LNCaP clone FGC (cell line): ENCODE results near the gene TP53I11.
A peak's percentile ranks its signal among the peaks of the same experiment; 100 is the strongest.

Experiments
- DNase-seq: peaks from one replicate; pipeline ENCODE4 v3.0.0-alpha.2; 2011; ENCODE audit warnings: low read depth
- H3K4me3 ChIP-seq: 2 replicates; pipeline ENCODE4 v1.5.1; 2011; ENCODE audit warnings: mild to moderate bottlenecking, low read depth, low read length, control low read depth
- CTCF ChIP-seq: IDR thresholded peaks from 2 replicates; pipeline ENCODE4 v1.5.1; 2012; ENCODE audit warnings: mild to moderate bottlenecking; ENCODE audit not compliant: control insufficient read depth, insufficient read depth; ENCODE audit errors: extremely low read depth

TP53I11 gene

GRCh38 chr11:44912270-44912987 lies 38.3 kb downstream of the TP53I11 start:
- no peak for DNase-seq
- H3K4me3 ChIP-seq = no peak overlapping the region

GRCh38 chr11:44911029-44911814 lies 39.5 kb downstream of the TP53I11 start:
- peak; percentile 70 for TF ChIP-seq CTCF
- H3K4me3 ChIP-seq = no peak overlapping the region
- DNase-seq = peak; percentile 58

More at GRCh38 chr11:44912270-44912987, 38.3 kb downstream of the TP53I11 start:
- no peak for TF ChIP-seq CTCF

GRCh38 chr11:44910591-44910990 lies 40.1 kb downstream of the TP53I11 start:
- DNase-seq = no peak
- no peak overlapping the region for H3K4me3 ChIP-seq
- no peak for TF ChIP-seq CTCF

GRCh38 chr11:44909557-44909956 lies 41.1 kb downstream of the TP53I11 start:
- no peak for DNase-seq
- no peak for TF ChIP-seq CTCF
- H3K4me3 ChIP-seq = no peak overlapping the region

GRCh38 chr11:44906649-44907048 lies 44.0 kb downstream of the TP53I11 start:
- no peak for TF ChIP-seq CTCF
- DNase-seq = no peak
- H3K4me3 ChIP-seq = no peak overlapping the region

- no peak for DNase-seq
- H3K4me3 ChIP-seq = no peak overlapping the region
- no peak for TF ChIP-seq CTCF
These were observed 45.4 kb downstream of the TP53I11 start for GRCh38 chr11:44905131-44905866.
